HG03139 (cell line): ENCODE results near the gene CNKSR3.

ENCODE experiments used
- ATAC-seq: cut with Tn5 transposase; IDR thresholded peaks from one replicate; pipeline ENCODE4 v1.9.1; 2021; ENCODE audit not compliant: unreplicated experiment

CNKSR3 gene

GRCh38 chr6:154479771-154480639 is 30.5 kb downstream of the CNKSR3 start:
- ATAC-seq, result no peak

GRCh38 chr6:154479351-154479769 is 31.1 kb downstream of the CNKSR3 start:
- no peak for ATAC-seq

GRCh38 chr6:154478701-154479060 is 31.8 kb downstream of the CNKSR3 start:
- no peak for ATAC-seq

GRCh38 chr6:154478021-154478700 is 32.3 kb downstream of the CNKSR3 start:
- ATAC-seq, result no peak

- ATAC-seq, result no peak
Observed at GRCh38 chr6:154476494-154476893, 34.0 kb downstream of the CNKSR3 start.

GRCh38 chr6:154474648-154475428 is 35.6 kb downstream of the CNKSR3 start:
- ATAC-seq, result no peak

- no peak for ATAC-seq
Observed at GRCh38 chr6:154473324-154473723, 37.2 kb downstream of the CNKSR3 start.

- no peak for ATAC-seq
Observed at GRCh38 chr6:154471609-154472362, 38.7 kb downstream of the CNKSR3 start.

- ATAC-seq, result no peak
Observed at GRCh38 chr6:154469306-154469935, 41.1 kb downstream of the CNKSR3 start.

GRCh38 chr6:154468760-154469159 is 41.7 kb downstream of the CNKSR3 start:
- ATAC-seq, result no peak

GRCh38 chr6:154466971-154467679 is 43.4 kb downstream of the CNKSR3 start:
- no peak for ATAC-seq

- no peak for ATAC-seq
Observed at GRCh38 chr6:154466139-154466538, 44.3 kb downstream of the CNKSR3 start.

- ATAC-seq, result no peak
Observed at GRCh38 chr6:154463573-154464419, 46.7 kb downstream of the CNKSR3 start.

GRCh38 chr6:154462425-154462824 is 48.1 kb downstream of the CNKSR3 start:
- ATAC-seq, result no peak

GRCh38 chr6:154461348-154461747 is 49.1 kb downstream of the CNKSR3 start:
- ATAC-seq, result no peak

- ATAC-seq, result no peak
Observed at GRCh38 chr6:154460306-154461071, 50.0 kb downstream of the CNKSR3 start.

GRCh38 chr6:154459513-154459912 is 51.0 kb downstream of the CNKSR3 start:
- no peak for ATAC-seq
